Bladder microvascular endothelial cell (primary cell): ENCODE results near the gene RIPOR2. TPM values are rescaled to one million over a fixed set of nuclear protein-coding genes. Genes with fewer than 3 reads are reported as not detected.

Source experiments
- total RNA-seq: library from RNA; depleted of rRNA; stranded (reverse); fragments of >200 nt; gene quantifications from 2 replicates; pipeline ENCODE4 v1.2.3, GENCODE V29; 2014

RIPOR2 gene
- 1.1 TPM in 1 of 2 replicates, not detected in the other for total RNA-seq

GRCh38 chr6:24935366-24936152, at the start of gene RIPOR2:
TSS of gene RIPOR2 (minus strand) at chr6:24935960. CDS start at chr6:24935898, 62 bp downstream.

GRCh38 chr6:24798740-24799540, 136.8 kb downstream of the RIPOR2 start, which contains the start of gene ARMH2:
TSS of gene ARMH2 (minus strand) at chr6:24798917. CDS start at chr6:24798857, 60 bp downstream.

GRCh38 chr6:24774696-24775519, 160.9 kb downstream of the RIPOR2 start, which contains the start of gene GMNN:
TSS of gene GMNN (plus strand) at chr6:24774937. CDS start at chr6:24777247, 2,310 bp downstream.

Other genes starting within 250 kb of the RIPOR2 start
- gene C6orf62, start 216.8 kb downstream of the RIPOR2 start, total RNA-seq: 68.8 and 130 TPM in 2 replicates
- gene GMNN, start 161.0 kb downstream of the RIPOR2 start, total RNA-seq: 24.9 and 30.1 TPM in 2 replicates
- gene ARMH2, start 137.0 kb downstream of the RIPOR2 start, total RNA-seq: not detected in 2 replicates